GM12878 (cell line): Measurements from ENCODE around the gene HS3ST5. TPM values are rescaled to one million over a fixed set of nuclear protein-coding genes. Genes with fewer than 3 reads are reported as not detected.

Experiments
- ATAC-seq: fragments of 200-7000 bp; cut with Tn5 transposase; 3 replicates; pipeline ENCODE4 v1.9.1; 2020; ENCODE audit warnings: mild to moderate bottlenecking, moderate library complexity
- BruUV-seq: library from RNA; stranded (reverse); fragments of 400-500 nt; replicated peaks from 2 replicates; lab custom pipeline; 2021; lab: Mats Ljungman, UMichigan
- CTCF ChIA-PET: fragments of 300-600 bp; sonication (Branson Sonifier 250); formaldehyde crosslinking; extraction: SDS; loops from one replicate; lab custom pipeline; 2021; ENCODE audit warnings: inconsistent platforms; lab: Yijun Ruan, JAX
- POLR2A ChIA-PET: fragments of 350-600 bp; formaldehyde crosslinking; extraction: SDS; loops from one replicate; lab custom pipeline; 2021; ENCODE audit warnings: inconsistent platforms; lab: Charles Lee
- RAD21 ChIA-PET: fragments of 300-600 bp; sonication (Branson Sonifier 250); formaldehyde crosslinking; loops from one replicate; lab custom pipeline; 2023; ENCODE audit warnings: antibody characterized with exemption; ENCODE audit not compliant: unreplicated experiment; lab: Charles Lee
- SMC1A ChIA-PET: fragments of 300-600 bp; sonication (Branson Sonifier 250); formaldehyde crosslinking; loops from one replicate; lab custom pipeline; 2023; ENCODE audit not compliant: unreplicated experiment, uncharacterized antibody; lab: Charles Lee
- DNase-seq: peaks from one replicate; pipeline ENCODE4 v3.0.0-alpha.2; 2011; ENCODE audit warnings: low read depth, low spot score
- FAIRE-seq: peaks from 3 replicates; lab custom pipeline; 2011; peaks lifted over from hg19 to GRCh38; lab: Jason Lieb, UNC
- H2AFZ ChIP-seq: 2 replicates; pipeline ENCODE4 v1.6.0; 2011; ENCODE audit warnings: low read depth, low read length, control low read depth; ENCODE audit not compliant: control insufficient read depth
- H3K27ac ChIP-seq: 2 replicates; pipeline ENCODE4 v1.5.1; 2011; ENCODE audit warnings: control low read depth; ENCODE audit not compliant: control insufficient read depth, insufficient read depth
- H3K27me3 ChIP-seq, 2 experiments: replicated peaks in 1 of 2; 2 replicates each; pipeline versions ENCODE4 v1.6.0 to v1.6.1; 2011; ENCODE audit warnings: low read length in 1 of 2; ENCODE audit not compliant: control insufficient read depth in 2 of 2, insufficient read depth in 2 of 2
- H3K36me3 ChIP-seq, 2 experiments: 2 replicates each; pipeline ENCODE4 v1.5.1; 2011; ENCODE audit warnings: low read length in 1 of 2; ENCODE audit not compliant: control insufficient read depth in 2 of 2, insufficient read depth in 2 of 2
- H3K4me1 ChIP-seq: 2 replicates; pipeline ENCODE4 v1.6.1; 2011; ENCODE audit warnings: mild to moderate bottlenecking, low read length, moderate library complexity, mixed read lengths; ENCODE audit not compliant: control insufficient read depth, insufficient read depth
- H3K4me2 ChIP-seq: 2 replicates; pipeline ENCODE4 v1.6.0; 2011; ENCODE audit warnings: control low read depth; ENCODE audit not compliant: control insufficient read depth, insufficient read depth
- H3K4me3 ChIP-seq: fragments of 200-600 bp; sonication (generic); 2 replicates; pipeline ENCODE4 v1.5.1; 2016
- H3K79me2 ChIP-seq: 2 replicates; pipeline ENCODE4 v1.6.0; 2011; ENCODE audit warnings: low read length; ENCODE audit not compliant: control insufficient read depth, insufficient read depth
- H3K9ac ChIP-seq: 2 replicates; pipeline ENCODE4 v1.8.0; 2011; ENCODE audit warnings: low read length, control low read depth, mixed read lengths; ENCODE audit not compliant: control insufficient read depth, insufficient read depth
- H3K9me3 ChIP-seq: replicated peaks from 3 replicates; pipeline ENCODE4 v1.5.1; 2011; ENCODE audit warnings: mild to moderate bottlenecking, low read length; ENCODE audit not compliant: control insufficient read depth, insufficient read depth
- H4K20me1 ChIP-seq: 2 replicates; pipeline ENCODE4 v1.6.0; 2011; ENCODE audit not compliant: control insufficient read depth, insufficient read depth
- DPF2 ChIP-seq: fragments of 450-650 bp; IDR thresholded peaks from 2 replicates; pipeline ENCODE4 v1.6.1; 2017; ENCODE audit warnings: mild to moderate bottlenecking
- HCFC1 ChIP-seq: fragments of 150-350 bp; IDR thresholded peaks from 2 replicates; pipeline ENCODE4 v1.6.1; 2014; ENCODE audit warnings: low read length
- JUND ChIP-seq: IDR thresholded peaks from 2 replicates; pipeline ENCODE4 v1.6.1; 2012; ENCODE audit warnings: low read depth, mild to moderate bottlenecking, low read length, improper control_type of control experiment, moderate library complexity
- KLF5 ChIP-seq: fragments of 450-650 bp; IDR thresholded peaks from 2 replicates; pipeline ENCODE4 v1.6.1; 2014; ENCODE audit warnings: mild to moderate bottlenecking; ENCODE audit not compliant: partially characterized antibody
- RAD51 ChIP-seq: fragments of 450-650 bp; IDR thresholded peaks from 2 replicates; pipeline ENCODE4 v1.6.1; 2016; ENCODE audit warnings: moderate library complexity, mild to moderate bottlenecking, inconsistent platforms
- RELA ChIP-seq: fragments of 450-650 bp; IDR thresholded peaks from 2 replicates; pipeline ENCODE4 v1.8.0; 2014; ENCODE audit warnings: borderline replicate concordance; ENCODE audit not compliant: partially characterized antibody
- RUNX3 ChIP-seq: IDR thresholded peaks from 2 replicates; pipeline ENCODE4 v1.6.1; 2012; ENCODE audit warnings: low read length, inconsistent platforms
- SMC3 ChIP-seq: IDR thresholded peaks from 2 replicates; pipeline ENCODE4 v1.6.1; 2011; ENCODE audit warnings: low read length, improper control_type of control experiment, borderline replicate concordance
- SUZ12 ChIP-seq: fragments of 200-600 bp; sonication (generic); IDR thresholded peaks from one replicate; pipeline ENCODE4 v1.6.1; 2018; ENCODE audit warnings: antibody characterized with exemption, mild to moderate bottlenecking; ENCODE audit not compliant: unreplicated experiment
- TCF3 ChIP-seq: IDR thresholded peaks from 2 replicates; pipeline ENCODE4 v1.6.1; 2012; ENCODE audit warnings: low read depth, mild to moderate bottlenecking, low read length, borderline replicate concordance; ENCODE audit not compliant: insufficient read depth
- ZSCAN29 ChIP-seq: fragments of 450-650 bp; IDR thresholded peaks from 2 replicates; pipeline ENCODE4 v1.6.1; 2017; ENCODE audit warnings: mild to moderate bottlenecking, moderate library complexity
- WGBS: methylation state at CpG from one replicate; pipeline ENCODE4 v1.1.6; 2016; ENCODE audit warnings: low lambda C conversion rate; ENCODE audit not compliant: insufficient replicate concordance, insufficient coverage; ENCODE audit errors: missing lambda C conversion rate; 5-methylcytosine and 5-hydroxymethylcytosine counted together
- in situ Hi-C: fragments of 300-500 bp; cut with MboI; formaldehyde crosslinking; loops from 9 replicates; pipeline ENCODE4 v1.14.3; 2018; ENCODE audit warnings: mixed read lengths
- intact Hi-C: fragments of 100-400 bp; cut with micrococcal nuclease; formaldehyde crosslinking; loops from one replicate; pipeline ENCODE4 v1.14.2; 2022; ENCODE audit not compliant: unreplicated experiment
- polyA plus RNA-seq, 11 experiments: library from polyadenylated mRNA; depleted of rRNA in 4 of 11; unstranded in 6 of 11; stranded (reverse) in 5 of 11; fragments of >200 nt; fragmentation: Nextera tagmentation in 4 of 11; fragmentation: Illumina TruSeq in 1 of 11; extraction: Ambion mirVana in 4 of 11; extraction: Trizol in 1 of 11; gene quantifications; 1 replicate in 1 of 11; 2 replicates in 10 of 11; pipeline versions ENCODE4 v1.2.1 to v1.2.3, GENCODE V29; 2011 to 2016; ENCODE audit warnings: inconsistent platforms in 2 of 11, missing spikeins in 2 of 11, low read depth in 1 of 11
- total RNA-seq, 4 experiments: library from RNA; depleted of rRNA in 3 of 4; stranded (reverse); fragments of >200 nt in 3 of 4; fragmentation: Illumina TruSeq in 1 of 4; extraction: Trizol in 1 of 4; gene quantifications; 2 replicates each; pipeline versions ENCODE4 v1.2.1 to v1.2.3, GENCODE V29; 2013 to 2021
- TF ChIP-seq, protein P1 (sequence below): fragments of 450-650 bp; IDR thresholded peaks from 2 replicates; pipeline ENCODE4 v1.6.1; 2017; ENCODE audit warnings: mild to moderate bottlenecking, moderate library complexity

HS3ST5 gene
- total and polyA plus RNA-seq, 10 of the 15 experiments (the other 5 are each of a cell fraction or from before 2014, with no cell fraction given) = 0.04 TPM; not detected in 9

DNA sequence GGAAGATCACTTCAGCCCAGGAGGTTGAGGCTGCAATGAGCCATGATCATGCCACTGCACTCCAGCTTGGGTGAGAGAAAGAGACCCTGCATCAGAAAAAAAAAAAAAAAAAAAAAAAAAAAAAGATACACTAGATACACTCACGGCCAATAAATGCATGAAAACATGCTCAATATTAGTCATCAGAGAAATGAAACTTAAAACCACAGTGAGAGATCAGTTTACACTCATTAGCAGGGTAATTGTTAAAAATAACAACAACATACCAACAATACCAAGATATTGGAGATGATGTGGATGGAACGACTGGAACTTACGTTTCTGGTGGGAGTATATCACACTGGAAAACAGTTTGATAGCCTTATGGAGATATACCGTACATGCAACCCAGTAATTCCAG, 29.9 kb downstream of the HS3ST5 start:
- FAIRE-seq = no peak

DNA sequence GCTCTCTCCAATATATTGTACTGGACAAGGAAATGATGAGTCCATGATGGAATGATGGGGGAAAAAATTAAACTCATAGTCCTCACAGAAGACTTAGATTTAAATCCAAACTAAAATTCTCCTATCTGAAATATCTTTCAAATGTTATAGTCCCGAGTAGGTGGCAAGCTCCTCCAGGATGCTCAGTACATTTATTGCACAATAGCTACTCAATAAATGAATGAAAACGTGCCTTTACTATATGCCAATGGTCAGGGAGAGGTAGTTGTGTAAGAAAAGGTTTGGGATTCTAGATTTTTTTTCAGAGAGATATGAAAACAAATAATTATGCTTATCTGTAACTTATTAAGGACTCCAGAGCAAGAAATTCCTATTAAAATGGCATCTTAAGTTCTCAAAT, 32.8 kb downstream of the HS3ST5 start:
- ChIA-PET CTCF (no interaction called here), SMC1A (interaction anchor here (1.0 kb wide), 1 partner anchor 34 kb away, joined by 3 read pairs; no protein-coding TSS in a partner anchor), RAD21 (no interaction called here), POLR2A (no interaction called here)
- Histone ChIP-seq H3K27me3 (no peaks in the 10 kb centered on the region; a peak in 1 of 4 replicates), H3K36me3 (no peaks in the 10 kb centered on the region), H2AFZ (no peak overlapping the region), H4K20me1 (no peaks in the 10 kb centered on the region), H3K9ac (no peak overlapping the region), H3K4me2 (no peak overlapping the region), H3K27ac (no peak overlapping the region), H3K79me2 (no peaks in the 10 kb centered on the region), H3K9me3 (no peaks in the 10 kb centered on the region), H3K4me1 (no peaks in the 10 kb centered on the region), H3K4me3 (no peak overlapping the region)
- intact Hi-C loops = no loop called here
- no TSS peak for BruUV-seq
- WGBS = 0% methylated on average over 2 of the region's 2 CpGs
- in situ Hi-C loops = no loop called here
- ATAC-seq (no peak), FAIRE-seq (no peak), DNase-seq (no peak)
- no peak for TF ChIP-seq KLF5
- TF ChIP-seq SUZ12 = no peak
- TF ChIP-seq DPF2 = no peak
- TF ChIP-seq SMC3 = no peak
- TF ChIP-seq JUND = no peak
- TF ChIP-seq HCFC1 = no peak
- no peak for TF ChIP-seq TCF3
- TF ChIP-seq ZSCAN29 = no peak
- TF ChIP-seq RAD51 = no peak
- TF ChIP-seq, protein P1, sequence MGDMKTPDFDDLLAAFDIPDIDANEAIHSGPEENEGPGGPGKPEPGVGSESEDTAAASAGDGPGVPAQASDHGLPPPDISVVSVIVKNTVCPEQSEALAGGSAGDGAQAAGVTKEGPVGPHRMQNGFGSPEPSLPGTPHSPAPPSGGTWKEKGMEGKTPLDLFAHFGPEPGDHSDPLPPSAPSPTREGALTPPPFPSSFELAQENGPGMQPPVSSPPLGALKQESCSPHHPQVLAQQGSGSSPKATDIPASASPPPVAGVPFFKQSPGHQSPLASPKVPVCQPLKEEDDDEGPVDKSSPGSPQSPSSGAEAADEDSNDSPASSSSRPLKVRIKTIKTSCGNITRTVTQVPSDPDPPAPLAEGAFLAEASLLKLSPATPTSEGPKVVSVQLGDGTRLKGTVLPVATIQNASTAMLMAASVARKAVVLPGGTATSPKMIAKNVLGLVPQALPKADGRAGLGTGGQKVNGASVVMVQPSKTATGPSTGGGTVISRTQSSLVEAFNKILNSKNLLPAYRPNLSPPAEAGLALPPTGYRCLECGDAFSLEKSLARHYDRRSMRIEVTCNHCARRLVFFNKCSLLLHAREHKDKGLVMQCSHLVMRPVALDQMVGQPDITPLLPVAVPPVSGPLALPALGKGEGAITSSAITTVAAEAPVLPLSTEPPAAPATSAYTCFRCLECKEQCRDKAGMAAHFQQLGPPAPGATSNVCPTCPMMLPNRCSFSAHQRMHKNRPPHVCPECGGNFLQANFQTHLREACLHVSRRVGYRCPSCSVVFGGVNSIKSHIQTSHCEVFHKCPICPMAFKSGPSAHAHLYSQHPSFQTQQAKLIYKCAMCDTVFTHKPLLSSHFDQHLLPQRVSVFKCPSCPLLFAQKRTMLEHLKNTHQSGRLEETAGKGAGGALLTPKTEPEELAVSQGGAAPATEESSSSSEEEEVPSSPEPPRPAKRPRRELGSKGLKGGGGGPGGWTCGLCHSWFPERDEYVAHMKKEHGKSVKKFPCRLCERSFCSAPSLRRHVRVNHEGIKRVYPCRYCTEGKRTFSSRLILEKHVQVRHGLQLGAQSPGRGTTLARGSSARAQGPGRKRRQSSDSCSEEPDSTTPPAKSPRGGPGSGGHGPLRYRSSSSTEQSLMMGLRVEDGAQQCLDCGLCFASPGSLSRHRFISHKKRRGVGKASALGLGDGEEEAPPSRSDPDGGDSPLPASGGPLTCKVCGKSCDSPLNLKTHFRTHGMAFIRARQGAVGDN = no peak

More for the DNA sequence above, 29.9 kb downstream of the HS3ST5 start:
- Histone ChIP-seq H2AFZ (no peak overlapping the region), H3K4me2 (no peak overlapping the region), H3K9ac (no peak overlapping the region), H3K79me2 (no peaks in the 10 kb centered on the region), H4K20me1 (no peaks in the 10 kb centered on the region), H3K27ac (no peak overlapping the region), H3K4me3 (no peak overlapping the region), H3K27me3 (no peaks in the 10 kb centered on the region; a peak in 1 of 4 replicates), H3K9me3 (no peaks in the 10 kb centered on the region), H3K36me3 (no peaks in the 10 kb centered on the region), H3K4me1 (no peaks in the 10 kb centered on the region)
- TF ChIP-seq RELA (no peak), RUNX3 (peak; percentile 25)
- in situ Hi-C loops (no loop called here), intact Hi-C loops (no loop called here)
- DNase-seq (no peak), ATAC-seq (peak; percentile 59; the same call in 2 of the 3 replicates)
- no TSS peak for BruUV-seq
- ChIA-PET SMC1A (no interaction called here), POLR2A (no interaction called here), CTCF (no interaction called here), RAD21 (no interaction called here)
- WGBS = 8% methylated on average over 4 of the region's 4 CpGs
